Subcutaneous preadipocyte (primary cell): ENCODE data around the gene PRDX6. TPM values are rescaled to one million over a fixed set of nuclear protein-coding genes. Genes with fewer than 3 reads are reported as not detected.

ENCODE experiments used
- total RNA-seq: library from RNA; depleted of rRNA; stranded (reverse); fragments of >200 nt; gene quantifications from 2 replicates; pipeline ENCODE4 v1.2.3, GENCODE V29; 2012

PRDX6 gene
- total RNA-seq = 213 and 220 TPM in 2 replicates

GRCh38 chr1:173477286-173478093, at the start of gene PRDX6:
PRDX6 (plus strand) TSS chr1:173477335; CDS start chr1:173477398, 63 bp downstream.

Other genes with a start within 250 kb of the PRDX6 start
- not detected in 2 replicates for gene SLC9C2, start 125.7 kb downstream of the PRDX6 start, total RNA-seq
- not detected in 2 replicates for gene TEX50, start 158.0 kb downstream of the PRDX6 start, total RNA-seq
- gene ANKRD45, start 192.5 kb downstream of the PRDX6 start, total RNA-seq = not detected in 2 replicates
- 18.7 and 19.2 TPM in 2 replicates for gene KLHL20, start 237.6 kb downstream of the PRDX6 start, total RNA-seq